Mesendoderm (in vitro differentiated cells): Measurements from ENCODE around the gene GTF2A2. TPM values are rescaled to one million over a fixed set of nuclear protein-coding genes. Genes with fewer than 3 reads are reported as not detected.

ENCODE experiments used
- DNase-seq: peaks from one replicate; pipeline ENCODE4 v3.0.0; 2013
- H2AK5ac ChIP-seq: 2 replicates; pipeline ENCODE4 v1.6.1; 2013; ENCODE audit warnings: low read length, inconsistent platforms
- H2BK120ac ChIP-seq: 2 replicates; pipeline ENCODE4 v1.6.1; 2013; ENCODE audit warnings: low read depth, mild to moderate bottlenecking, low read length, moderate library complexity, mixed read lengths
- H2BK15ac ChIP-seq: replicated peaks from 2 replicates; pipeline ENCODE4 v1.6.1; 2013; ENCODE audit warnings: low read depth, mild to moderate bottlenecking, moderate library complexity
- H2BK5ac ChIP-seq: 2 replicates; pipeline ENCODE4 v1.6.1; 2013; ENCODE audit warnings: low read length, inconsistent platforms
- H3K18ac ChIP-seq: 2 replicates; pipeline ENCODE4 v1.6.1; 2013; ENCODE audit warnings: mild to moderate bottlenecking, low read length, mixed read lengths
- H3K23ac ChIP-seq: one replicate; pipeline ENCODE4 v1.6.1; 2013; ENCODE audit warnings: low read length
- H3K27ac ChIP-seq: 2 replicates; pipeline ENCODE4 v1.5.1; 2013; ENCODE audit warnings: low read depth, mild to moderate bottlenecking, inconsistent platforms, low read length, moderate library complexity
- H3K27me3 ChIP-seq: 2 replicates; pipeline ENCODE4 v1.6.1; 2013; ENCODE audit warnings: low read length, control low read depth, mild to moderate bottlenecking, inconsistent platforms; ENCODE audit not compliant: insufficient read depth, poor library complexity
- H3K36me3 ChIP-seq: 2 replicates; pipeline ENCODE4 v1.6.1; 2013; ENCODE audit warnings: low read length, inconsistent platforms; ENCODE audit not compliant: control insufficient read depth, insufficient read depth
- H3K4ac ChIP-seq: one replicate; pipeline ENCODE4 v1.6.1; 2013; ENCODE audit warnings: low read depth, mild to moderate bottlenecking, low read length, moderate library complexity
- H3K4me1 ChIP-seq: 2 replicates; pipeline ENCODE4 v1.6.1; 2013; ENCODE audit warnings: low read depth, low read length, inconsistent platforms; ENCODE audit not compliant: control insufficient read depth
- H3K4me2 ChIP-seq: 2 replicates; pipeline ENCODE4 v1.6.1; 2013; ENCODE audit warnings: low read length
- H3K4me3 ChIP-seq: 2 replicates; pipeline ENCODE4 v1.5.1; 2013; ENCODE audit warnings: mild to moderate bottlenecking, low read length
- H3K56ac ChIP-seq: one replicate; pipeline ENCODE4 v1.6.1; 2013; ENCODE audit warnings: low read length
- H3K79me1 ChIP-seq: 2 replicates; pipeline ENCODE4 v1.6.1; 2013; ENCODE audit warnings: low read length, inconsistent platforms
- H3K79me2 ChIP-seq: 2 replicates; pipeline ENCODE4 v1.6.1; 2013; ENCODE audit warnings: mild to moderate bottlenecking, low read length; ENCODE audit not compliant: control insufficient read depth, insufficient read depth
- H3K9ac ChIP-seq: 2 replicates; pipeline ENCODE4 v1.6.1; 2013; ENCODE audit warnings: low read length, inconsistent platforms
- H4K5ac ChIP-seq: one replicate; pipeline ENCODE4 v1.6.1; 2013; ENCODE audit warnings: low read length
- H4K8ac ChIP-seq: one replicate; pipeline ENCODE4 v1.6.1; 2013; ENCODE audit warnings: low read depth, mild to moderate bottlenecking, control low read depth, low read length, moderate library complexity
- WGBS: extraction: QIAGEN DNeasy Blood & Tissue Kit; methylation state at CpG from one replicate; pipeline ENCODE4 v1.1.7; 2013; ENCODE audit warnings: low lambda C conversion rate, missing lambda C conversion rate; ENCODE audit not compliant: insufficient coverage; ENCODE audit errors: extremely low coverage; 5-methylcytosine and 5-hydroxymethylcytosine counted together
- polyA plus RNA-seq, 2 experiments: library from polyadenylated mRNA; stranded (reverse); fragments of 200-250 nt; gene quantifications; one replicate each; pipeline ENCODE4 v1.2.3, GENCODE V29; 2013

The GTF2A2 gene, protein sequence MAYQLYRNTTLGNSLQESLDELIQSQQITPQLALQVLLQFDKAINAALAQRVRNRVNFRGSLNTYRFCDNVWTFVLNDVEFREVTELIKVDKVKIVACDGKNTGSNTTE
- polyA plus RNA-seq (2013, experiment 1 of 2), result 269 TPM
- 266 TPM for polyA plus RNA-seq (2013, experiment 2 of 2)

DNA sequence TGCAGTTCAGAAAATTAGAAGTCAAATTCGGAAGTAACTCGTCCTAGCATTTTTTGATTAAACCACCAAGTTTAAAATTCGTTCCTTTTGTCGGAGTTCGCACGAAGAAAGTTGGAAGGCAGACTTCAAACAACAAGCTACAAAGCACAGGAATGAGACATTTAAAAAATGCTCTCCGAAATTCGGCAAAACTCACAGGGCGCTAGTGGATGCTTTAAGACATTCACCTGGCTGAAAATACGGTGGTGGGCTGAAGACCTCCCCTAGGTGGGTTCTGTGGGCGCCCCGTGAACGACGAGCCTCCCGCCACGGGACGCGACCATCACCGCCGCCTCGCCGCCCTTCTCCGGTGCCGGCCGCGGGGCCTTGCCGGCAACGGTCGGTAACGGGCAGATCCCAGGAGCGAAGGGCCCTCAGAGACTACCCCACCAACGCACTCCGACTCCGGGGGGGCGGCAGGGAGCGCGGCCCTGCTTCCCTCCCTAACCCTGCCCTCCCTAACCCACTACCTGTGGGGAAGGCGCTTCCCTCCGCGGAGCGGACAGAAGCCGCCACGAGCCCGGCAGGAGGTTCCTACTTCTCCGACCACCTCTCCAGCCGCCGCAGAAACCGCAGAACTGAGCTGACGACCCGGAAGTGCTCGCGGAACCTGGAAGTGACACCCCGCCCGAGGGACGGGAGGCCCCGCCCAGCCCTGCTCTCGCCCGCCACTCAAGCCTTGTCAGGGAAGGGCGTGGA lies at the start of gene GTF2A2:
GTF2A2 (minus strand) TSS at position 619 of the 738 bp plus-strand sequence. CDS start 5,238 bp downstream, outside the sequence.
- DNase-seq, result peak; percentile 97
- H3K79me1 ChIP-seq, result peaks cover 25% of the 10 kb centered on the region
- H3K36me3 ChIP-seq, result no peaks in the 10 kb centered on the region
- peak within 1 kb of the TSS; percentile 88 for H3K56ac ChIP-seq
- peak within 1 kb of the TSS; percentile 22 for H3K4ac ChIP-seq
- H2AK5ac ChIP-seq, result no peak within 1 kb of the TSS
- peak within 1 kb of the TSS; percentile 95 for H3K4me3 ChIP-seq
- H3K18ac ChIP-seq, result peak within 1 kb of the TSS; percentile 82
- no peak within 1 kb of the TSS for H2BK120ac ChIP-seq
- peaks cover 41% of the 10 kb centered on the region for H3K79me2 ChIP-seq
- H3K23ac ChIP-seq, result peak within 1 kb of the TSS; percentile 12
- no CpG with 5 or more reads among the region's 59 CpGs for WGBS
- H2BK5ac ChIP-seq, result no peak within 1 kb of the TSS
- H3K4me1 ChIP-seq, result peaks cover 8% of the 10 kb centered on the region
- H3K27me3 ChIP-seq, result no peaks in the 10 kb centered on the region
- no peak within 1 kb of the TSS for H2BK15ac ChIP-seq
- H3K4me2 ChIP-seq, result peak within 1 kb of the TSS; percentile 76
- no peak within 1 kb of the TSS for H4K5ac ChIP-seq
- H3K27ac ChIP-seq, result peak within 1 kb of the TSS; percentile 72
- H4K8ac ChIP-seq, result no peak within 1 kb of the TSS
- H3K9ac ChIP-seq, result peak within 1 kb of the TSS; percentile 82

DNA sequence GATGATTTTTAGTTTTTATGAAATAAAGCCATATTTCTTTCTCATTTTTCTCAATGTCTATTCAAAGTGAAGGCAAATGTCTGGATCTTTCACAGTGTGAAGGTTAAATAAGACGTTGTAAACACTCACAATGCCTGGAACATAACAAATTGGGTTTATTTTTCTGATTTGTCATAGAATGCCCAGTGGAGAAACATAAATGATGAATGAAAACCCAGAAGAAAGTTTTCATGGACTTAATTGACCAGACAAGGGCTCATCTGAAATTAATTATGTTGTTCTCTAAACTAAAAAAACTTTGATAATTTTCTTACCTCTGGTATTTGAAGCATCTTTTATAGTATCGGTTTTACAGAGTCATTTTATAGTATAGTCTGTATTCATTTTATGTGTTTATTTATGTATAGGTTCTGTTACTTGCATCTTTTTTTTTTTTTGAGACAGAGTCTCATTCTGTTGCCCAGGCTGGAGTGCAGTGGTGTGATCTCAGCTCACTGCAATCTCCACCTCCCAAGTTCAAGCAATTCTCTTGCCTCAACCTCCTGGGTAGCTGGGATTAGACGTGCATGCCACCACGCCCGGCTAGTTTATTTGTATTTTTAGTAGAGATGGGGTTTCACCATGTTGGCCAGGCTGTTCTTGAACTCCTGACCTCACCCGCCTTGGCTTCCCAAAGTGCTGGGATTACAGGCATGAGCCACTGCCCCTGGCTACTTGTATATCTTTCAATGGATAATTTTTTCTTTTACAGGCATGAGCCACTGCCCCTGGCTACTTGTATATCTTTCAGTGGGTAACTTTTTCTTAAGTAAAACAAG lies 46.9 kb upstream of the GTF2A2 start:
- Histone ChIP-seq H3K4me2 (no peak overlapping the region), H3K18ac (no peak overlapping the region), H2BK5ac (no peak overlapping the region), H3K23ac (no peak overlapping the region), H3K36me3 (no peaks in the 10 kb centered on the region), H4K8ac (no peak overlapping the region), H3K4me1 (peaks cover 2% of the 10 kb centered on the region), H3K79me1 (no peaks in the 10 kb centered on the region), H3K4me3 (no peak overlapping the region), H2BK120ac (no peak overlapping the region), H2BK15ac (no peak overlapping the region), H3K79me2 (no peaks in the 10 kb centered on the region), H3K4ac (no peak overlapping the region), H3K9ac (no peak overlapping the region), H2AK5ac (no peak overlapping the region), H3K27ac (no peak overlapping the region), H4K5ac (no peak overlapping the region), H3K56ac (no peak overlapping the region), H3K27me3 (no peaks in the 10 kb centered on the region)
- DNase-seq, result no peak
- WGBS, result no CpG with 5 or more reads among the region's 6 CpGs

- H4K8ac ChIP-seq, result no peak overlapping the region
- DNase-seq, result no peak
- H3K4me1 ChIP-seq, result peaks cover 2% of the 10 kb centered on the region
- no peak overlapping the region for H3K9ac ChIP-seq
- H3K27ac ChIP-seq, result no peak overlapping the region
- H3K23ac ChIP-seq, result no peak overlapping the region
- H3K79me2 ChIP-seq, result no peaks in the 10 kb centered on the region
- no peak overlapping the region for H2BK15ac ChIP-seq
- H2BK5ac ChIP-seq, result no peak overlapping the region
- H3K79me1 ChIP-seq, result no peaks in the 10 kb centered on the region
- H4K5ac ChIP-seq, result no peak overlapping the region
- no peak overlapping the region for H3K4ac ChIP-seq
- H3K36me3 ChIP-seq, result no peaks in the 10 kb centered on the region
- no peak overlapping the region for H3K18ac ChIP-seq
- H2BK120ac ChIP-seq, result no peak overlapping the region
- H3K56ac ChIP-seq, result no peak overlapping the region
- H2AK5ac ChIP-seq, result no peak overlapping the region
- H3K4me2 ChIP-seq, result no peak overlapping the region
- H3K27me3 ChIP-seq, result no peaks in the 10 kb centered on the region
- H3K4me3 ChIP-seq, result no peak overlapping the region
These were observed 45.0 kb upstream of the GTF2A2 start for GRCh38 chr15:59702351-59702750.

DNA sequence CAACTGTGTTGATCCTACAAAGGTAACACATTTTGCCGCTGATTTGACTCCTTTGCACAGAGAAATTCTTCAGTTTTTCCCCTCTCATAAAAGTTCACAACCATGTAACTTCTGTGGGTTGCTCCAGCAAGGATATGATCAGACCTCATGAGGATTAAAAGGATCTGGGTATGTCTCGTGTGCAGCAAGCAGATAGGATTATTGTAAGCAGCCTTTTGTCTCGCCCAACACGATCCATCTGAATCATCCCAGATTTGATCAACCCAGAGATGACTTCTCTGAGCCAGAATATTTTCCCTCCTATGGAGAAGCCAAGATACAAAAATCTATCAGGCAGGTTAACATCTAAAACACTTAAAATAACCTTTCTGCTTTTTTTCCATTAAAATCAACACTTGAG lies 44.6 kb upstream of the GTF2A2 start:
- Histone ChIP-seq H3K18ac (no peak overlapping the region), H4K5ac (no peak overlapping the region), H3K79me1 (no peaks in the 10 kb centered on the region), H3K79me2 (no peaks in the 10 kb centered on the region), H2BK5ac (no peak overlapping the region), H3K36me3 (no peaks in the 10 kb centered on the region), H3K9ac (no peak overlapping the region), H3K27ac (peak overlapping the region; percentile 74), H3K56ac (peak overlapping the region; percentile 50), H4K8ac (peak overlapping the region; percentile 28), H3K4me1 (peaks cover 2% of the 10 kb centered on the region), H3K4me3 (no peak overlapping the region), H3K4me2 (no peak overlapping the region), H2BK15ac (no peak overlapping the region), H3K4ac (no peak overlapping the region), H3K27me3 (no peaks in the 10 kb centered on the region), H2AK5ac (no peak overlapping the region), H3K23ac (no peak overlapping the region), H2BK120ac (peak overlapping the region; percentile 90)
- no peak for DNase-seq
- WGBS, result no CpG with 5 or more reads among the region's 4 CpGs

GRCh38 chr15:59699810-59700431 lies 42.6 kb upstream of the GTF2A2 start:
- DNase-seq, result no peak
- no peak overlapping the region for H4K8ac ChIP-seq
- H2AK5ac ChIP-seq, result no peak overlapping the region
- no peak overlapping the region for H3K23ac ChIP-seq
- H4K5ac ChIP-seq, result no peak overlapping the region
- no peak overlapping the region for H3K4me3 ChIP-seq
- no peak overlapping the region for H2BK15ac ChIP-seq
- no peaks in the 10 kb centered on the region for H3K27me3 ChIP-seq
- no peak overlapping the region for H3K27ac ChIP-seq
- H3K4me1 ChIP-seq, result peaks cover 5% of the 10 kb centered on the region
- H3K79me2 ChIP-seq, result no peaks in the 10 kb centered on the region
- H2BK120ac ChIP-seq, result no peak overlapping the region
- no peak overlapping the region for H3K56ac ChIP-seq
- no peaks in the 10 kb centered on the region for H3K79me1 ChIP-seq
- H2BK5ac ChIP-seq, result no peak overlapping the region
- no peak overlapping the region for H3K4me2 ChIP-seq
- H3K4ac ChIP-seq, result no peak overlapping the region
- no peaks in the 10 kb centered on the region for H3K36me3 ChIP-seq
- H3K18ac ChIP-seq, result no peak overlapping the region
- no peak overlapping the region for H3K9ac ChIP-seq
- WGBS, result no CpG with 5 or more reads among the region's 4 CpGs
